K562 (cell line): ENCODE measurements around the gene MRM2. TPM values are rescaled to one million over a fixed set of nuclear protein-coding genes. Genes with fewer than 3 reads are reported as not detected.

ENCODE experiments used
- ATAC-seq: fragments of 200-7000 bp; cut with Tn5 transposase; 3 replicates; pipeline ENCODE4 v1.9.1; 2020; ENCODE audit warnings: moderate library complexity
- BruUV-seq: library from RNA; stranded (reverse); fragments of 400-500 nt; replicated peaks from 2 replicates; lab custom pipeline; 2021; lab: Mats Ljungman, UMichigan
- CTCF ChIA-PET: fragments of 300-600 bp; formaldehyde crosslinking; extraction: SDS; loops from one replicate; lab custom pipeline; 2021; ENCODE audit warnings: low intra/inter-chr PET ratio; lab: Yijun Ruan, JAX
- POLR2A ChIA-PET: fragments of 300-600, 350-650 bp; sonication (Branson Sonifier 250); formaldehyde crosslinking; extraction: SDS; loops from one replicate; lab custom pipeline; 2021; ENCODE audit warnings: antibody characterized with exemption, inconsistent platforms; lab: Yijun Ruan, JAX
- DNase-seq, 4 experiments: peaks; one replicate each; pipeline versions ENCODE4 v3.0.0 to v3.0.0-alpha.2; 2011 to 2018; ENCODE audit warnings: low spot score in 3 of 4, mixed read lengths in 3 of 4; ENCODE audit errors: extremely low read depth in 1 of 4
- FAIRE-seq: peaks from 2 replicates; lab custom pipeline; 2011; peaks lifted over from hg19 to GRCh38; lab: Jason Lieb, UNC
- H2AFZ ChIP-seq: 2 replicates; pipeline ENCODE4 v1.6.0; 2011; ENCODE audit warnings: low read depth, low read length, control low read depth, inconsistent platforms
- H3K27ac ChIP-seq: fragments of 200-600 bp; 3 replicates; pipeline ENCODE4 v1.8.0; 2011; ENCODE audit warnings: low read depth, mild to moderate bottlenecking, control low read depth, inconsistent platforms, low read length, moderate library complexity, mixed read lengths; ENCODE audit errors: extremely low read depth
- H3K27me3 ChIP-seq, 2 experiments: fragments of 300-600 bp in 1 of 2; 2 replicates in 1 of 2; 3 replicates in 1 of 2; pipeline versions ENCODE4 v1.6.0 to v1.8.0; 2011; ENCODE audit warnings: inconsistent platforms in 2 of 2, low read length in 2 of 2, mild to moderate bottlenecking in 1 of 2, mixed read lengths in 1 of 2, moderate library complexity in 1 of 2; ENCODE audit not compliant: control insufficient read depth in 2 of 2, insufficient read depth in 2 of 2
- H3K36me3 ChIP-seq: fragments of 300-600 bp; 3 replicates; pipeline ENCODE4 v1.8.0; 2011; ENCODE audit warnings: mild to moderate bottlenecking, low read length, inconsistent platforms; ENCODE audit not compliant: control insufficient read depth, insufficient read depth
- H3K4me1 ChIP-seq, 2 experiments: fragments of 200-600 bp in 1 of 2; replicated peaks in 1 of 2; 2 replicates in 1 of 2; 3 replicates in 1 of 2; pipeline versions ENCODE4 v1.5.1 to v1.8.0; 2011; ENCODE audit warnings: inconsistent platforms in 2 of 2, low read length in 2 of 2, mild to moderate bottlenecking in 1 of 2, mixed read lengths in 1 of 2, moderate library complexity in 1 of 2; ENCODE audit not compliant: control insufficient read depth in 2 of 2, insufficient read depth in 2 of 2
- H3K4me2 ChIP-seq: 2 replicates; pipeline ENCODE4 v1.6.1; 2011; ENCODE audit warnings: low read length, control low read depth, inconsistent platforms, mixed read lengths; ENCODE audit not compliant: insufficient read depth
- H3K4me3 ChIP-seq: fragments of 200-600 bp; sonication (generic), shearing (Covaris generic); 2 replicates; pipeline ENCODE4 v1.5.1; 2016; ENCODE audit warnings: control low read depth, inconsistent platforms
- H3K79me2 ChIP-seq: fragments of 200-600 bp; 3 replicates; pipeline ENCODE4 v1.8.0; 2011; ENCODE audit warnings: low read length, inconsistent platforms; ENCODE audit not compliant: control insufficient read depth, insufficient read depth
- H3K9ac ChIP-seq, 2 experiments: 2 replicates each; pipeline versions ENCODE4 v1.6.0 to v1.6.1; 2011; ENCODE audit warnings: low read depth in 2 of 2, low read length in 2 of 2, control low read depth in 1 of 2, inconsistent platforms in 1 of 2, mild to moderate bottlenecking in 1 of 2, mixed read lengths in 1 of 2; ENCODE audit not compliant: insufficient read depth in 1 of 2
- H3K9me1 ChIP-seq: one replicate; pipeline ENCODE4 v1.6.0; 2011; ENCODE audit warnings: inconsistent platforms, mild to moderate bottlenecking, low read length, moderate library complexity; ENCODE audit not compliant: control insufficient read depth, insufficient read depth
- H3K9me3 ChIP-seq: replicated peaks from 2 replicates; pipeline ENCODE4 v1.5.1; 2011; ENCODE audit warnings: low read depth, low read length, inconsistent platforms; ENCODE audit not compliant: control insufficient read depth, insufficient read depth
- H4K20me1 ChIP-seq: replicated peaks from 2 replicates; pipeline ENCODE4 v1.6.1; 2011; ENCODE audit warnings: low read length, inconsistent platforms, mixed read lengths; ENCODE audit not compliant: control insufficient read depth, insufficient read depth
- ATF6 ChIP-seq: sonication (generic); formaldehyde crosslinking; IDR thresholded peaks from 2 replicates; pipeline ENCODE4 v1.4.0; 2020; ENCODE audit warnings: mild to moderate bottlenecking, missing genetic modification reagents
- CHCHD3 ChIP-seq: fragments of 250-450 bp; sonication (Bioruptor Pico); IDR thresholded peaks from 2 replicates; pipeline ENCODE4 v2.1.2; 2022; ENCODE audit warnings: mild to moderate bottlenecking
- CREM ChIP-seq: IDR thresholded peaks from 2 replicates; pipeline ENCODE4 v1.6.1; 2014; ENCODE audit warnings: antibody characterized with exemption, low read depth
- E2F5 ChIP-seq: sonication (generic); formaldehyde crosslinking; IDR thresholded peaks from 2 replicates; pipeline ENCODE4 v1.8.0; 2022; ENCODE audit warnings: mild to moderate bottlenecking, missing genetic modification reagents
- GABPB1 ChIP-seq: sonication (generic); formaldehyde crosslinking; IDR thresholded peaks from 2 replicates; pipeline ENCODE4 v1.8.0; 2022; ENCODE audit warnings: mild to moderate bottlenecking, missing genetic modification reagents
- HDGF ChIP-seq: fragments of 450-650 bp; IDR thresholded peaks from 2 replicates; pipeline ENCODE4 v1.6.1; 2016
- HNRNPK ChIP-seq: fragments of 200-400 bp; formaldehyde crosslinking; IDR thresholded peaks from one replicate; pipeline ENCODE4 v1.6.1; 2018; ENCODE audit warnings: mild to moderate bottlenecking, low read depth, low read length; ENCODE audit not compliant: poor library complexity, severe bottlenecking
- HOXB6 ChIP-seq: fragments of 250-450 bp; sonication (Bioruptor Pico); IDR thresholded peaks from 2 replicates; pipeline ENCODE4 v1.5.1; 2022; ENCODE audit warnings: mild to moderate bottlenecking, borderline replicate concordance
- IRF1 ChIP-seq: sonication (generic); formaldehyde crosslinking; IDR thresholded peaks from 2 replicates; pipeline ENCODE4 v1.8.0; 2022; ENCODE audit warnings: missing genetic modification reagents, mild to moderate bottlenecking, borderline replicate concordance
- MBD1 ChIP-seq: fragments of 250-450 bp; sonication (Bioruptor Pico); IDR thresholded peaks from 2 replicates; pipeline ENCODE4 v1.8.0; 2022; ENCODE audit warnings: inconsistent platforms
- MCM3 ChIP-seq: fragments of 450-650 bp; IDR thresholded peaks from 2 replicates; pipeline ENCODE4 v1.6.1; 2016
- RBM25 ChIP-seq: fragments of 200-400 bp; formaldehyde crosslinking; IDR thresholded peaks from 2 replicates; pipeline ENCODE4 v1.6.1; 2018; ENCODE audit warnings: low read length, low read depth, moderate library complexity; ENCODE audit not compliant: severe bottlenecking
- SAFB ChIP-seq: fragments of 200-400 bp; formaldehyde crosslinking; IDR thresholded peaks from 2 replicates; pipeline ENCODE4 v1.6.1; 2017; ENCODE audit warnings: low read depth, low read length, borderline replicate concordance
- SMAD3 ChIP-seq: fragments of 450-650 bp; formaldehyde crosslinking; conservative IDR thresholded peaks from 2 replicates; pipeline ENCODE4 v1.4.0; 2020; ENCODE audit warnings: mild to moderate bottlenecking
- STAT5A ChIP-seq: IDR thresholded peaks from 2 replicates; pipeline ENCODE4 v1.6.1; 2012; ENCODE audit warnings: low read length, inconsistent platforms, borderline replicate concordance
- TBP ChIP-seq: optimal IDR thresholded peaks from 2 replicates; pipeline ENCODE3; 2011; ENCODE audit warnings: low read depth, low read length, improper control_type of control experiment
- U2AF1 ChIP-seq: fragments of 200-400 bp; formaldehyde crosslinking; optimal IDR thresholded peaks from 2 replicates; pipeline ENCODE3; 2017; ENCODE audit warnings: mild to moderate bottlenecking, low read depth, low read length, moderate library complexity
- ZNF23 ChIP-seq: fragments of 250-450 bp; sonication (Bioruptor Pico); IDR thresholded peaks from 2 replicates; pipeline ENCODE4 v1.4.0; 2020; ENCODE audit warnings: mild to moderate bottlenecking
- ZNF507 ChIP-seq: conservative IDR thresholded peaks from 2 replicates; pipeline ENCODE4 v1.6.1; 2017; ENCODE audit warnings: missing genetic modification characterization, missing compliant biosample characterization
- WGBS: fragments of 100-300 bp; shearing (Covaris generic); methylation state at CpG from one replicate; pipeline ENCODE4 v1.1.6; 2016; ENCODE audit warnings: low coverage, mixed read lengths; ENCODE audit not compliant: insufficient coverage; ENCODE audit errors: missing lambda C conversion rate; 5-methylcytosine and 5-hydroxymethylcytosine counted together
- in situ Hi-C: fragments of 300-500 bp; cut with MboI; formaldehyde crosslinking; loops from 4 replicates; pipeline ENCODE4 v1.15.0; 2018; ENCODE audit warnings: inconsistent platforms, mixed read lengths
- intact Hi-C: fragments of 100-400 bp; cut with micrococcal nuclease; formaldehyde crosslinking; loops from 2 replicates; pipeline ENCODE4 v1.14.2; 2022
- polyA plus RNA-seq, 8 experiments: library from polyadenylated mRNA; depleted of rRNA in 4 of 8; stranded (reverse) in 5 of 8; unstranded in 3 of 8; fragments of >200 nt; fragmentation: Nextera tagmentation in 2 of 8; fragmentation: Illumina TruSeq in 1 of 8; extraction: Ambion mirVana in 2 of 8; extraction: Trizol in 1 of 8; gene quantifications; 2 replicates each; pipeline versions ENCODE4 v1.2.1 to v1.2.3, GENCODE V29; 2011 to 2014; ENCODE audit warnings: inconsistent platforms in 1 of 8, missing spikeins in 1 of 8
- total RNA-seq, 7 experiments: library from RNA; depleted of rRNA in 6 of 7; stranded (reverse); fragments of >200 nt in 6 of 7; fragmentation: Illumina TruSeq in 2 of 7; extraction: Trizol in 2 of 7; gene quantifications; 2 replicates each; pipeline versions ENCODE4 v1.2.1 to v1.2.3, GENCODE V29; 2011 to 2021; ENCODE audit warnings: low replicate concordance in 1 of 7

The MRM2 gene
- total and polyA plus RNA-seq, 9 of the 15 experiments (the other 6 are each of a cell fraction or from before 2014, with no cell fraction given) = 32.4 to 116 (median 50.5) TPM

- TF ChIP-seq ATF6 (CRISPR knock-in tag) (no peak), ZNF23 (CRISPR knock-in tag) (no peak), U2AF1 (no peak), E2F5 (CRISPR knock-in tag) (no peak), MBD1 (CRISPR knock-in tag) (no peak), TBP (no peak), ZNF507 (no peak), SAFB (no peak), RBM25 (no peak), GABPB1 (CRISPR knock-in tag) (no peak), STAT5A (no peak), HOXB6 (CRISPR knock-in tag) (no peak), HNRNPK (no peak), CREM (no peak), HDGF (no peak), IRF1 (no peak), SMAD3 (CRISPR knock-in tag) (no peak), MCM3 (no peak), CHCHD3 (CRISPR knock-in tag) (no peak)
- in situ Hi-C loops (no loop called here), intact Hi-C loops (no loop called here)
- no peak for ATAC-seq
- H3K4me2 ChIP-seq = no peak overlapping the region
- H3K27ac ChIP-seq = no peak overlapping the region
- H3K9me1 ChIP-seq = no peaks in the 10 kb centered on the region
- ChIA-PET CTCF (no interaction called here), POLR2A (interaction anchor here (0.8 kb wide), 1 partner anchor 24 kb away, joined by 4 read pairs; no protein-coding TSS in a partner anchor)
- H3K4me3 ChIP-seq = no peak overlapping the region
- H3K27me3 ChIP-seq = no peaks in the 10 kb centered on the region
- peaks cover 13 to 33% of the 10 kb centered on the region in 2 experiments for H3K4me1 ChIP-seq
- no peak overlapping the region for H2AFZ ChIP-seq
- BruUV-seq = no TSS peak
- peaks cover 21% of the 10 kb centered on the region for H4K20me1 ChIP-seq
- H3K36me3 ChIP-seq = peaks cover 21% of the 10 kb centered on the region; the same call in 1 of the 3 replicates
- no peaks in the 10 kb centered on the region for H3K9me3 ChIP-seq
- DNase-seq = no peak
- H3K79me2 ChIP-seq = peaks cover 21% of the 10 kb centered on the region
- no peak overlapping the region for H3K9ac ChIP-seq
- 83% methylated on average over 2 of the region's 2 CpGs for WGBS
- FAIRE-seq = no peak
Measured at GRCh38 chr7:2280424-2280823, 38.4 kb upstream of the MRM2 start.
